SU-DHL-6 (cell line): ENCODE measurements around the gene PDGFRA.

Source experiments
- H2AFZ ChIP-seq: fragments of 200-600 bp; sonication (generic); 2 replicates; pipeline ENCODE4 v1.6.1; 2014; ENCODE audit warnings: low read depth, mild to moderate bottlenecking, moderate library complexity, mixed read lengths, antibody characterized with exemption, low read length; ENCODE audit not compliant: severe bottlenecking
- H3F3A ChIP-seq: fragments of 200-600 bp; shearing (Covaris generic); 2 replicates; pipeline ENCODE4 v1.6.0; 2016; ENCODE audit warnings: antibody characterized with exemption, mild to moderate bottlenecking; ENCODE audit not compliant: insufficient read depth
- H3K27ac ChIP-seq: fragments of 200-600 bp; sonication (generic); 2 replicates; pipeline ENCODE4 v1.5.1; 2016; ENCODE audit warnings: low read depth, mild to moderate bottlenecking, low read length, moderate library complexity, mixed read lengths
- H3K27me3 ChIP-seq: fragments of 200-600 bp; sonication (generic), shearing (Covaris generic); 2 replicates; pipeline ENCODE4 v1.6.0; 2014; ENCODE audit warnings: mild to moderate bottlenecking, low read length
- H3K36me3 ChIP-seq: fragments of 200-600 bp; sonication (generic); 2 replicates; pipeline ENCODE4 v1.6.1; 2014; ENCODE audit warnings: mild to moderate bottlenecking, low read length, mixed read lengths
- H3K4me2 ChIP-seq: fragments of 300-600, 200-600 bp; shearing (Covaris generic), sonication (generic); 2 replicates; pipeline ENCODE4 v1.6.0; 2014; ENCODE audit warnings: low read length, low read depth, mild to moderate bottlenecking; ENCODE audit not compliant: poor library complexity, severe bottlenecking
- H3K4me3 ChIP-seq: fragments of 200-600 bp; sonication (generic); 2 replicates; pipeline ENCODE4 v1.5.1; 2014; ENCODE audit warnings: antibody characterized with exemption, low read length, mild to moderate bottlenecking, mixed read lengths; ENCODE audit not compliant: insufficient read depth, poor library complexity, severe bottlenecking
- H3K79me2 ChIP-seq: fragments of 200-600 bp; sonication (generic); 2 replicates; pipeline ENCODE4 v1.6.1; 2014; ENCODE audit warnings: mild to moderate bottlenecking, low read length, moderate library complexity; ENCODE audit not compliant: insufficient read depth
- H3K9ac ChIP-seq: fragments of 200-600 bp; sonication (generic); 2 replicates; pipeline ENCODE4 v1.7.0; 2014; ENCODE audit warnings: mild to moderate bottlenecking, low read length
- H3K9me2 ChIP-seq: fragments of 200-600 bp; sonication (generic); replicated peaks from 2 replicates; pipeline ENCODE4 v1.6.1; 2014; ENCODE audit warnings: low read length; ENCODE audit not compliant: insufficient read depth
- H3K9me3 ChIP-seq: fragments of 200-600 bp; sonication (generic); 2 replicates; pipeline ENCODE4 v1.6.1; 2014; ENCODE audit warnings: low read length, mixed read lengths; ENCODE audit not compliant: insufficient read depth
- H4K20me1 ChIP-seq: fragments of 200-600 bp; sonication (generic); 2 replicates; pipeline ENCODE4 v1.6.1; 2014; ENCODE audit warnings: low read depth, mild to moderate bottlenecking, antibody characterized with exemption, low read length, moderate library complexity, mixed read lengths
- CTCF ChIP-seq: fragments of 200-600 bp; sonication (generic); IDR thresholded peaks from one replicate; pipeline ENCODE4 v1.5.1; 2017; ENCODE audit warnings: antibody characterized with exemption, mild to moderate bottlenecking, low read length, moderate library complexity; ENCODE audit not compliant: insufficient read depth, poor library complexity, severe bottlenecking
- EZH2phosphoT487 ChIP-seq: fragments of 200-600 bp; sonication (generic), shearing (Covaris generic); conservative IDR thresholded peaks from 2 replicates; pipeline ENCODE4 v1.6.1; 2018; ENCODE audit warnings: mild to moderate bottlenecking, antibody characterized with exemption, low read length, moderate library complexity, mixed read lengths

Gene PDGFRA

GRCh38 chr4:54229631-54230483 lies 764 bp downstream of the PDGFRA start:
- Histone ChIP-seq H3K4me3 (no peak overlapping the region), H3K4me2 (no peak overlapping the region), H3K79me2 (no peaks in the 10 kb centered on the region), H3K9me2 (no peaks in the 10 kb centered on the region), H3K36me3 (no peaks in the 10 kb centered on the region), H3K9me3 (no peaks in the 10 kb centered on the region), H4K20me1 (no peaks in the 10 kb centered on the region), H3K9ac (no peak overlapping the region), H2AFZ (no peak overlapping the region), H3F3A (no peaks in the 10 kb centered on the region), H3K27ac (no peak overlapping the region), H3K27me3 (no peaks in the 10 kb centered on the region)
- TF ChIP-seq EZH2phosphoT487 (no peak), CTCF (no peak)

- H3K27me3 ChIP-seq = no peaks in the 10 kb centered on the region
- no peak overlapping the region for H3K4me2 ChIP-seq
- no peaks in the 10 kb centered on the region for H3K79me2 ChIP-seq
Measured at GRCh38 chr4:54230484-54231418, 1.7 kb downstream of the PDGFRA start.

GRCh38 chr4:54231419-54231767 lies 2.3 kb downstream of the PDGFRA start:
- H3K4me2 ChIP-seq = no peak overlapping the region
- H3K36me3 ChIP-seq = no peaks in the 10 kb centered on the region
- TF ChIP-seq CTCF (no peak), EZH2phosphoT487 (no peak)
- no peaks in the 10 kb centered on the region for H3K27me3 ChIP-seq
- H3K9ac ChIP-seq = no peak overlapping the region
- no peaks in the 10 kb centered on the region for H3F3A ChIP-seq
- no peaks in the 10 kb centered on the region for H3K79me2 ChIP-seq
- H4K20me1 ChIP-seq = no peaks in the 10 kb centered on the region
- H3K27ac ChIP-seq = no peak overlapping the region
- no peak overlapping the region for H2AFZ ChIP-seq
- H3K9me2 ChIP-seq = no peaks in the 10 kb centered on the region
- no peaks in the 10 kb centered on the region for H3K9me3 ChIP-seq
- no peak overlapping the region for H3K4me3 ChIP-seq

More at GRCh38 chr4:54230484-54231418, 1.7 kb downstream of the PDGFRA start:
- Histone ChIP-seq H3K9me3 (no peaks in the 10 kb centered on the region), H3K27ac (no peak overlapping the region), H3K4me3 (no peak overlapping the region), H3F3A (no peaks in the 10 kb centered on the region), H3K9me2 (no peaks in the 10 kb centered on the region), H4K20me1 (no peaks in the 10 kb centered on the region), H3K9ac (no peak overlapping the region), H2AFZ (no peak overlapping the region), H3K36me3 (no peaks in the 10 kb centered on the region)
- TF ChIP-seq EZH2phosphoT487 (no peak), CTCF (no peak)
